ENCODE data around the gene OR6K3. TPM values are rescaled to one million over a fixed set of nuclear protein-coding genes. Genes with fewer than 3 reads are reported as not detected.
"Not testable (repeated sequence)": the region's sequence is repeated elsewhere in the genome, so short reads cannot be mapped to it uniquely, and the experiment has no call there.

The OR6K3 gene
- total RNA-seq, 2 experiments from 2014 or later = not detected

GRCh38 chr1:158689110-158689509, 31.4 kb downstream of the OR6K3 start:
- H3K9me2 ChIP-seq (ENCODE audit: insufficient read depth, low read length) = no peaks in the 10 kb centered on the region
- no peaks in the 10 kb centered on the region for H3K36me3 ChIP-seq (ENCODE audit: insufficient read depth, low read length)
- POLR2A ChIA-PET = no interaction called here
- H3K4me2 ChIP-seq (ENCODE audit: low read length) = no peak overlapping the region
- BruUV-seq (replicated peaks) = no TSS peak
- TF ChIP-seq EZH2phosphoT487 (IDR thresholded peaks at IDR 0.05; ENCODE audit: borderline replicate concordance, low read depth, low read length) = no peak
- no peak overlapping the region for H2AFZ ChIP-seq (ENCODE audit: low read length)
- H3K9me3 ChIP-seq (ENCODE audit: low read length) = no peaks in the 10 kb centered on the region
- H3K4me3 ChIP-seq (ENCODE audit: low read depth, low read length, poor library complexity, severe bottlenecking) = no peak overlapping the region
- no peaks in the 10 kb centered on the region for H3K79me2 ChIP-seq (ENCODE audit: insufficient read depth, low read depth, low read length)
- no peaks in the 10 kb centered on the region for H4K20me1 ChIP-seq (ENCODE audit: insufficient read depth, low read length)
- CTCF ChIA-PET (ENCODE audit: unreplicated experiment) = no interaction called here
- no peaks in the 10 kb centered on the region for H3K4me1 ChIP-seq (ENCODE audit: insufficient read depth, low read length, poor library complexity, severe bottlenecking)
- no peak for DNase-seq (ENCODE audit: low spot score)
- intact Hi-C loops (cut with micrococcal nuclease; ENCODE audit: unreplicated experiment) = no loop called here
- no peak overlapping the region for H3K27ac ChIP-seq (ENCODE audit: low read depth, low read length, poor library complexity, severe bottlenecking)

GRCh38 chr1:158688343-158688742, 32.2 kb downstream of the OR6K3 start:
- H3K36me3 ChIP-seq (ENCODE audit: insufficient read depth, low read length); POLR2A ChIA-PET; H3K4me1 ChIP-seq (ENCODE audit: insufficient read depth, low read length, poor library complexity, severe bottlenecking); H3K9me3 ChIP-seq (ENCODE audit: low read length); BruUV-seq (replicated peaks); intact Hi-C loops (cut with micrococcal nuclease; ENCODE audit: unreplicated experiment); H2AFZ ChIP-seq (ENCODE audit: low read length); H3K4me2 ChIP-seq (ENCODE audit: low read length); H3K9me2 ChIP-seq (ENCODE audit: insufficient read depth, low read length); H3K79me2 ChIP-seq (ENCODE audit: insufficient read depth, low read depth, low read length); DNase-seq (ENCODE audit: low spot score); H3K27ac ChIP-seq (ENCODE audit: low read depth, low read length, poor library complexity, severe bottlenecking); H3K4me3 ChIP-seq (ENCODE audit: low read depth, low read length, poor library complexity, severe bottlenecking); CTCF ChIA-PET (ENCODE audit: unreplicated experiment); H4K20me1 ChIP-seq (ENCODE audit: insufficient read depth, low read length): not testable (repeated sequence)

GRCh38 chr1:158687037-158687436, 33.5 kb downstream of the OR6K3 start:
- Histone ChIP-seq H3K27ac (ENCODE audit: low read depth, low read length, poor library complexity, severe bottlenecking) (no peak overlapping the region), H3K9me3 (ENCODE audit: low read length) (no peaks in the 10 kb centered on the region), H3K79me2 (ENCODE audit: insufficient read depth, low read depth, low read length) (no peaks in the 10 kb centered on the region), H3K9me2 (ENCODE audit: insufficient read depth, low read length) (no peaks in the 10 kb centered on the region), H3K4me2 (ENCODE audit: low read length) (no peak overlapping the region), H3K36me3 (ENCODE audit: insufficient read depth, low read length) (no peaks in the 10 kb centered on the region), H2AFZ (ENCODE audit: low read length) (no peak overlapping the region), H3K4me3 (ENCODE audit: low read depth, low read length, poor library complexity, severe bottlenecking) (no peak overlapping the region), H4K20me1 (ENCODE audit: insufficient read depth, low read length) (no peaks in the 10 kb centered on the region), H3K4me1 (ENCODE audit: insufficient read depth, low read length, poor library complexity, severe bottlenecking) (no peaks in the 10 kb centered on the region)
- intact Hi-C loops (cut with micrococcal nuclease; ENCODE audit: unreplicated experiment) = no loop called here
- DNase-seq (ENCODE audit: low spot score) = no peak
- no TSS peak for BruUV-seq (replicated peaks)
- no peak for TF ChIP-seq EZH2phosphoT487 (IDR thresholded peaks at IDR 0.05; ENCODE audit: borderline replicate concordance, low read depth, low read length)
- TF ChIP-seq, protein P1, sequence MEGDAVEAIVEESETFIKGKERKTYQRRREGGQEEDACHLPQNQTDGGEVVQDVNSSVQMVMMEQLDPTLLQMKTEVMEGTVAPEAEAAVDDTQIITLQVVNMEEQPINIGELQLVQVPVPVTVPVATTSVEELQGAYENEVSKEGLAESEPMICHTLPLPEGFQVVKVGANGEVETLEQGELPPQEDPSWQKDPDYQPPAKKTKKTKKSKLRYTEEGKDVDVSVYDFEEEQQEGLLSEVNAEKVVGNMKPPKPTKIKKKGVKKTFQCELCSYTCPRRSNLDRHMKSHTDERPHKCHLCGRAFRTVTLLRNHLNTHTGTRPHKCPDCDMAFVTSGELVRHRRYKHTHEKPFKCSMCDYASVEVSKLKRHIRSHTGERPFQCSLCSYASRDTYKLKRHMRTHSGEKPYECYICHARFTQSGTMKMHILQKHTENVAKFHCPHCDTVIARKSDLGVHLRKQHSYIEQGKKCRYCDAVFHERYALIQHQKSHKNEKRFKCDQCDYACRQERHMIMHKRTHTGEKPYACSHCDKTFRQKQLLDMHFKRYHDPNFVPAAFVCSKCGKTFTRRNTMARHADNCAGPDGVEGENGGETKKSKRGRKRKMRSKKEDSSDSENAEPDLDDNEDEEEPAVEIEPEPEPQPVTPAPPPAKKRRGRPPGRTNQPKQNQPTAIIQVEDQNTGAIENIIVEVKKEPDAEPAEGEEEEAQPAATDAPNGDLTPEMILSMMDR (conservative IDR thresholded peaks at IDR 0.05; ENCODE audit: low read length) = no peak
- ChIA-PET CTCF (ENCODE audit: unreplicated experiment) (no interaction called here), POLR2A (no interaction called here)
